H1 (cell line): Measurements from ENCODE around the gene IPO11. TPM values are rescaled to one million over a fixed set of nuclear protein-coding genes. Genes with fewer than 3 reads are reported as not detected.

Source experiments
- ASH2L ChIP-seq: fragments of 200-600, 300-600 bp; sonication (generic); IDR thresholded peaks from one replicate; pipeline ENCODE4 v1.7.1; 2017; ENCODE audit warnings: low read length
- ATF3 ChIP-seq: IDR thresholded peaks from 2 replicates; pipeline ENCODE4 v1.6.1; 2011; ENCODE audit warnings: low read depth, mild to moderate bottlenecking, low read length; ENCODE audit not compliant: insufficient read depth
- CEBPB ChIP-seq: IDR thresholded peaks from 2 replicates; pipeline ENCODE4 v1.6.1; 2012; ENCODE audit warnings: low read depth, low read length
- CHD1 ChIP-seq: IDR thresholded peaks from 2 replicates; pipeline ENCODE4 v1.6.1; 2012; ENCODE audit warnings: low read depth, low read length, improper control_type of control experiment
- CTCF ChIP-seq, 3 experiments: IDR thresholded peaks; 1 replicate in 2 of 3; 2 replicates in 1 of 3; pipeline versions ENCODE4 v1.5.1 to v1.6.1; 2011; ENCODE audit warnings: low read length in 3 of 3, mild to moderate bottlenecking in 3 of 3, inconsistent platforms in 2 of 3, low read depth in 1 of 3, moderate library complexity in 1 of 3; ENCODE audit not compliant: insufficient read depth in 1 of 3; ENCODE audit errors: control extremely low read depth in 1 of 3
- GABPA ChIP-seq: IDR thresholded peaks from 2 replicates; pipeline ENCODE4 v1.6.1; 2011; ENCODE audit warnings: mild to moderate bottlenecking, low read length, moderate library complexity, borderline replicate concordance; ENCODE audit not compliant: insufficient read depth
- HDAC2 ChIP-seq, 2 experiments: fragments of 300-600 bp in 1 of 2; sonication (generic) in 1 of 2; IDR thresholded peaks; 2 replicates each; pipeline ENCODE4 v1.6.1; 2011 to 2012; ENCODE audit warnings: low read depth in 2 of 2, low read length in 2 of 2, mild to moderate bottlenecking in 2 of 2, moderate library complexity in 2 of 2, borderline replicate concordance in 1 of 2, inconsistent platforms in 1 of 2
- MAFK ChIP-seq: IDR thresholded peaks from 2 replicates; pipeline ENCODE4 v1.6.1; 2012; ENCODE audit warnings: low read depth, mild to moderate bottlenecking, improper control_type of control experiment, low read length
- POLR2A ChIP-seq, 2 experiments: IDR thresholded peaks; 1 replicate in 1 of 2; 2 replicates in 1 of 2; pipeline ENCODE4 v1.6.1; 2011; ENCODE audit warnings: low read depth in 2 of 2, low read length in 2 of 2, mild to moderate bottlenecking in 2 of 2; ENCODE audit errors: control extremely low read depth in 1 of 2
- RBBP5 ChIP-seq: IDR thresholded peaks from 2 replicates; pipeline ENCODE4 v1.7.1; 2012; ENCODE audit warnings: low read depth, mild to moderate bottlenecking, inconsistent platforms, low read length, moderate library complexity, borderline replicate concordance
- RXRA ChIP-seq: IDR thresholded peaks from 2 replicates; pipeline ENCODE4 v1.6.1; 2011; ENCODE audit warnings: low read depth, mild to moderate bottlenecking, low read length, moderate library complexity; ENCODE audit not compliant: insufficient read depth
- SIN3A ChIP-seq, 2 experiments: IDR thresholded peaks in 1 of 2; conservative IDR thresholded peaks in 1 of 2; 2 replicates each; pipeline ENCODE4 v1.6.1; 2011 to 2012; ENCODE audit warnings: low read length in 2 of 2, improper control_type of control experiment in 1 of 2, low read depth in 1 of 2, mild to moderate bottlenecking in 1 of 2
- SRF ChIP-seq: IDR thresholded peaks from 2 replicates; pipeline ENCODE4 v1.6.1; 2011; ENCODE audit warnings: mild to moderate bottlenecking, low read depth, low read length, moderate library complexity
- SUZ12 ChIP-seq: fragments of 200-600 bp; sonication (generic); IDR thresholded peaks from 2 replicates; pipeline ENCODE4 v1.6.1; 2012; ENCODE audit warnings: mild to moderate bottlenecking, inconsistent platforms, low read length, moderate library complexity, mixed read lengths
- TAF1 ChIP-seq: IDR thresholded peaks from 2 replicates; pipeline ENCODE4 v1.6.1; 2011; ENCODE audit warnings: mild to moderate bottlenecking, low read depth, low read length
- TAF7 ChIP-seq: optimal IDR thresholded peaks from 2 replicates; pipeline ENCODE3; 2011; ENCODE audit warnings: low read depth, mild to moderate bottlenecking, inconsistent platforms, low read length, moderate library complexity, borderline replicate concordance
- TBP ChIP-seq: IDR thresholded peaks from 2 replicates; pipeline ENCODE4 v1.6.1; 2011; ENCODE audit warnings: low read depth, low read length, improper control_type of control experiment
- USF2 ChIP-seq: IDR thresholded peaks from 2 replicates; pipeline ENCODE4 v1.6.1; 2011; ENCODE audit warnings: low read length, improper control_type of control experiment
- YY1 ChIP-seq: IDR thresholded peaks from 2 replicates; pipeline ENCODE4 v1.6.1; 2011; ENCODE audit warnings: low read depth, mild to moderate bottlenecking, low read length
- polyA plus RNA-seq, 7 experiments: library from polyadenylated mRNA; depleted of rRNA in 3 of 7; stranded (reverse) in 5 of 7; unstranded in 2 of 7; fragments of >200 nt in 5 of 7; fragments of 200-250 nt in 2 of 7; gene quantifications; 1 replicate in 5 of 7; 2 replicates in 1 of 7; 4 replicates in 1 of 7; pipeline versions ENCODE4 v1.2.1 to v1.2.3, GENCODE V29; 2011 to 2013; ENCODE audit warnings: missing spikeins in 2 of 7, mixed read lengths in 2 of 7
- total RNA-seq: library from RNA; stranded (reverse); fragmentation: NEBNext Ultra II Directional; extraction: Animal tissue kit (Norgen Biotek cat#: 25700); gene quantifications from 2 replicates; pipeline ENCODE4 v1.2.1, GENCODE V29; 2021

IPO11 gene
- total and polyA plus RNA-seq, 2 of the 8 experiments (the other 6 are each of a cell fraction or from before 2014, with no cell fraction given) = 23.6 to 64.4 TPM

- TF ChIP-seq CTCF (IDR thresholded peaks at IDR 0.05; ENCODE audit: control extremely low read depth in 1 of 3, insufficient read depth in 1 of 3, low read depth in 1 of 3, low read length in 3 of 3) (no peak), TAF7 (peak; percentile 75), GABPA (no peak), POLR2A (IDR thresholded peaks at IDR 0.05; ENCODE audit: control extremely low read depth in 1 of 2, low read depth in 2 of 2, low read length in 2 of 2) (peak; percentile 80 to 94), CEBPB (peak; percentile 49), SRF (peak; percentile 88), YY1 (peak; percentile 95), CHD1 (no peak), HDAC2 (IDR thresholded peaks at IDR 0.05; ENCODE audit: borderline replicate concordance in 1 of 2, low read depth in 2 of 2, low read length in 2 of 2) (peak in 1 of 2 experiments; percentile 77; a peak in 1 of 4 replicates), USF2 (0 out of 2 replicates have a peak, but pooled peaks have one; percentile 7), TAF1 (peak; percentile 99), MAFK (no peak), ATF3 (peak; percentile 95), ASH2L (peak; percentile 100), SIN3A (conservative IDR thresholded peaks at IDR 0.05 in 1 of 2, IDR thresholded peaks at IDR 0.05 in 1 of 2; ENCODE audit: low read depth in 1 of 2, low read length in 2 of 2) (peak in 1 of 2 experiments; percentile 95; a peak in 2 of 4 replicates), RXRA (no peak), RBBP5 (peak; percentile 97), TBP (peak; percentile 93), SUZ12 (no peak)
Observed at GRCh38 chr5:62412549-62413329, at the start of gene IPO11 (continued).
